Muscle layer of colon (tissue), 2 donors: ENCODE results near the gene STBD1.
"Not testable (repeated sequence)": the region's sequence is repeated elsewhere in the genome, so short reads cannot be mapped to it uniquely, and the experiment has no call there.

Source experiments
- H3K27ac ChIP-seq: one replicate; pipeline ENCODE4 v1.7.0; 2013; ENCODE audit warnings: low read depth, mild to moderate bottlenecking, low read length, moderate library complexity
- H3K27me3 ChIP-seq, 2 donors: one replicate each; pipeline ENCODE4 v1.7.0; 2013; ENCODE audit warnings: low read length in 2 of 2, mild to moderate bottlenecking in 2 of 2; ENCODE audit not compliant: insufficient read depth in 2 of 2, control insufficient read depth in 1 of 2
- H3K36me3 ChIP-seq: one replicate; pipeline ENCODE4 v1.7.0; 2013; ENCODE audit warnings: mild to moderate bottlenecking, low read length; ENCODE audit not compliant: insufficient read depth
- H3K4me1 ChIP-seq: one replicate; pipeline ENCODE4 v1.7.0; 2013; ENCODE audit warnings: mild to moderate bottlenecking, low read length; ENCODE audit not compliant: insufficient read depth
- H3K4me3 ChIP-seq, 2 donors: one replicate each; pipeline ENCODE4 v1.7.0; 2013; ENCODE audit warnings: low read length in 2 of 2, low read depth in 1 of 2, mild to moderate bottlenecking in 1 of 2, moderate library complexity in 1 of 2
- H3K9ac ChIP-seq: one replicate; pipeline ENCODE4 v1.7.0; 2013; ENCODE audit warnings: low read length
- H3K9me3 ChIP-seq: one replicate; pipeline ENCODE4 v1.7.0; 2013; ENCODE audit warnings: mild to moderate bottlenecking, low read length
- donor health status: abdominal sarcoma.
- donor health status: Adenocarcinoma of cecum.

STBD1 gene

DNA sequence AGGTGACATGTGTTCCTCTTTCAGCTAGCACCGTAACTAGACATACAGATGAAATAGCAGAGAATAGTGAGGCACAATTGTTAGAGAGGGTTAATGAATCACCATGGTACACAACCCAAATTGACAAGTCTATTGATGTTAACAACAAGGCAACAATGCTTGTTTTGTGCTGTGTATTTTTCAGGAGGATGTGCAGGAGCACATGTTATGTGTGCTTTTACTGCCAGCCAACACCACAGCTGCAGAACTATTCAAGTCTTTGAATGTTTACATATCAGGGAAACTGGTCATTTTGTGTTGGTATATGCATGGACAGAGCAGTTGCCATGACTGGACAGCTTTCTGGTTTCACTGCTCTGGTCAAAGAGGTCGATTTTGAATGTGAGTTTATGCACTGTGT is 32.8 kb downstream of the STBD1 start:
- Histone ChIP-seq H3K4me3 (no peak overlapping the region), H3K9me3 (no peaks in the 10 kb centered on the region), H3K9ac (no peak overlapping the region), H3K27ac (no peak overlapping the region), H3K4me1 (no peaks in the 10 kb centered on the region), H3K36me3 (no peaks in the 10 kb centered on the region), H3K27me3 (no peaks in the 10 kb centered on the region)

DNA sequence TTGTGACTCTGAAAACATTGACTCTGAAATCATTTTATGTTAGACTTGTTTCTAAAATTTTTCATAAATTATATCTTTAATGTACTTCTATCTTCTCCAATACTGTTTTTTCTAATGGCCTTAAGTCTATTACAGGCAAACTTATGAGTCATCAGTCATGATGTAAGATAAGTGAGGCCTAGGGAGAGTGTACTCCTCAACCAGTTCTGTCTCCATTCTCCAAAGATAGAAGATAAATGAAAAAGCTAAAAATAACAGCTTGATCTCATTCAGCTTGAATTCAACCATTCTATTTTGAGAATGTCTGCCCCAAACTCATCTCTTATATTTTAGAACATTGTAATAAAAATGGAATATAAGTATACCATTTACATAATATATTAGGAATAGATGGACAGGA is 34.5 kb downstream of the STBD1 start:
- no peaks in the 10 kb centered on the region for H3K9me3 ChIP-seq
- H3K27me3 ChIP-seq, result no peaks in the 10 kb centered on the region
- H3K4me3 ChIP-seq, result no peak overlapping the region
- no peak overlapping the region for H3K27ac ChIP-seq
- no peaks in the 10 kb centered on the region for H3K4me1 ChIP-seq
- H3K36me3 ChIP-seq, result no peaks in the 10 kb centered on the region
- H3K9ac ChIP-seq, result no peak overlapping the region

DNA sequence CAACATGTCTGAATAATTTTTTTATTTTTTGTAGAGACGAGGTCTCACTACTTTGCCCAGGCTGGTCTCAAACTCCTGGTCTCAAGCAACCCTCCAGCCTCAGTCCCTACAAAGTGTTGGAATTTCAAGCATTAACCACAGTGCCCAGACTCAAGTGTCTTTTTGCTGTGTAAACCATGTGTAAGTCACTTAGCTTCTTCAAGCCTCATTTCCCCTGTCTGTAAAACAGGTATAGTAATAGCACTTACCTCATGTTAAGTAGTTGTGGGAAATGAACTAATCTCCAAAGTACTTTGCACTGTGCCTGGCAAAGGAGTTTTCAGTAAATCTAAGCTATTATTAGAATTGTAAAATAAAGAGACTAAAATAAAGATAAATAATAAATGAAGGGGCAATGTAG is 35.7 kb downstream of the STBD1 start:
- Histone ChIP-seq H3K4me1 (no peaks in the 10 kb centered on the region), H3K4me3 (no peak overlapping the region), H3K9ac (no peak overlapping the region), H3K27me3 (no peaks in the 10 kb centered on the region), H3K36me3 (no peaks in the 10 kb centered on the region), H3K9me3 (no peaks in the 10 kb centered on the region), H3K27ac (no peak overlapping the region)

DNA sequence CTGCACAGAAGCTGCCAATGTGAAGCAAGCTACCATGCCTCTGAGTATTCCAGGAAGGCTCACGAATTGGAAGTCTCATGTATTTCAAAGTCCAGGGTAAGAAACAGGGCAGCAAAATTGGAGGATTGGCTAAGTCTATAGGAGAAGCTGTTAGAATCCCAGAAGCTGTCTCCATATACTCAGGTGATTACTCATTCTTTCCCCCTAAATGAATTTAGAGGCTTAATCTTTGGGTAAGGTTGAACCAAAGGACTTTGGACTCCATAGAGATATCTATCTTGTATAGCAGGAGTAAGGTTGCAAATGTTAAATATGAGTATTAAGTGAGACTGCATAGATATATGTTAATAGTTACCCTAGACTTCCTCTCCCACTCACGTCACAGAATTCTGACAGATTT is 36.3 kb downstream of the STBD1 start:
- Histone ChIP-seq H3K27me3 (no peaks in the 10 kb centered on the region), H3K9ac (no peak overlapping the region), H3K4me1 (no peaks in the 10 kb centered on the region), H3K27ac (no peak overlapping the region), H3K9me3 (no peaks in the 10 kb centered on the region), H3K36me3 (no peaks in the 10 kb centered on the region), H3K4me3 (no peak overlapping the region)

DNA sequence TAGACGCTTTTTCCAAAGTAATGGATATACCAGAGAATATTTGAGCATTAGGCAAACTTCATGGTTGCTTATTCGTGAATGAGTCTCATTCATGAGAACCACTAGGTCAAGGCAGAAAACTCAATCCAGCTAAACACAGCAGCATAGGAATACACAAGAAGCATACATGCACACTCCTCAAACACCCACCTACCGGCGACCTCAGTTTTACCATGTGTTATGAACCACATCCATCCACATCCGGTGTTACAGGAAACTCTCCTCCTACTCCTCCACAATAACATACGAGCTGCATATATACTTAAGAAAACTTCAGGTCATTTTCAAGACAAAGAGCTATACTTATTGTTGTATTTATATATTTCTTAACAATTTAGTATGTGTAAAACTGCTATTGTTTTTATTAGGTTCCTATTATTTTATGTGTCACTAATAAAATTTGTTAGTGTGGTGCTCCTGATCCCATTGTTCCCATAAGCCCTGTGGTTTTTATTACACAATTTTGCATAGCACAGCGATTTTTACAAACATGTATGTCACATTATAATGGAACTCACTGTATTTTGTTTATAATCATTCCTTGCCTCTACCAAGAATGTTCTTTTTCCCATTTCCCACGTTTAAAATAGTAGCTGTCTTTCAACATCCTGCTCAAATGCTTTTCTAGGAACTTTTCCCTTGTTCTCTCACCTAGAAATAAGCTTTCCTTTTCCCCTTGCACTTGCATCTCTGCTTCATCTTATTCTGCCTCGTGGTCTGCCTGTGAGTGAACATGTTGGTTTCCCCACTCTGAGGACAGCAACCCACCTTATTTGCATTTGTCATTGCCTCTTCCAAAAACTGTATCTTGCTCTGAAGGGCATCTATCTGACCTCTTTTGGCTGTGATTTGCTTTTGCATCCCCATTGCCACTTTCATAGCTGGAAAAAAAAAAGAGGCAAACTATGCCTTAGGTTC is 48.3 kb downstream of the STBD1 start:
- Histone ChIP-seq H3K27me3 (no peaks in the 10 kb centered on the region), H3K4me3 (no peak overlapping the region), H3K36me3 (no peaks in the 10 kb centered on the region), H3K27ac (no peak overlapping the region), H3K9ac (no peak overlapping the region), H3K9me3 (no peaks in the 10 kb centered on the region), H3K4me1 (no peaks in the 10 kb centered on the region)

DNA sequence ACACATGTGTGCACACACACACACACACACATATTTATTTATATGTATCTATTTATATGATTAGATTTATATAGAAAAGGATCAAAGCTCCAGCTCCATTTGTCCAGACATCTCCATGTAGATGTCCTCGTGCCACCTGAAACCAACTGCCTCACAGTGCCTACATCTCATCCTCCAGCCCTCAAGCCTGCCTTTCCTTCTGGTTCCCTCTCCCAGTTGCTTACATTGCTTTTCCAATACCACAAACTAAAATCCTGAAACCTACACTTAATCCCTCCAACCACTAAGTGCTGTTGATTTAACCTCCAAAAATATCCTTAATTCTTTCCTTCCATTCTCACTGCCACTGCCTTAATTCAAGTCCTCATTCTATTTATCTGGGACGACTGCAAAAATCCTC is 51.4 kb downstream of the STBD1 start:
- no peaks in the 10 kb centered on the region for H3K4me1 ChIP-seq

DNA sequence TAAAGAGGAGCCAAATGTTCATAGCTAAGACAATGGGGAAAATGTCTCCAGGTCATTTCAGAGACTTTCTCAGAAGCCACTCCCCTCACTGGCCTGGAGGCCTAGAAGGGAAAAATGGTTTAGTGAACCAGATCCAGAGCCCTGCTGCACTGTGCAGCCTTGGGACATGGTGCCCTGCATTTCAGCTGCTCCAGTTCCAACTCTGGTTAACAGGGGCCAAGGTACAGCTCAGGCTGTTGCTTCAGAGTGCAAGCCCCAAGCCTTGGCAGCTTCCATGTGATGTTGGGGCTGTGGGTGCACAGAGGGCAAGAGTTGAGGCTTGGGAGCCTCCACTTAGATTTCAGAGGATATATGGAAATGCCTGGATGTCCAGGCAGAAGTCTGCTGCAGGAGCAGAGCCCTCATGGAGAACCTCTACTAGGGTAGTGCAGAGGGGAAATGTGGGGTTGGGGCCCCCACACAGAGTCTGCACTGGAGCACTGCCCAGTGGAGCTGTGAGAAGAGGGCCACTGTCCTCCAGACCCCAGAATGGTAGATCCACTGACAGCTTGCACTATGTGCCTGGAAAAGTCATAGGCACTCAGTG is 53.4 kb downstream of the STBD1 start:
- H3K9me3 ChIP-seq, H3K9ac ChIP-seq, H3K4me3 ChIP-seq, H3K27ac ChIP-seq, H3K27me3 ChIP-seq, H3K4me1 ChIP-seq, H3K36me3 ChIP-seq: not testable (repeated sequence)

More for the DNA sequence above, 51.4 kb downstream of the STBD1 start:
- H3K27ac ChIP-seq, result no peak overlapping the region
- H3K4me3 ChIP-seq, result no peak overlapping the region
- no peaks in the 10 kb centered on the region for H3K9me3 ChIP-seq
- no peaks in the 10 kb centered on the region for H3K36me3 ChIP-seq
- H3K27me3 ChIP-seq, result no peaks in the 10 kb centered on the region
- no peak overlapping the region for H3K9ac ChIP-seq
